GM12878 (cell line): ENCODE measurements around the gene FLNC. TPM values are rescaled to one million over a fixed set of nuclear protein-coding genes. Genes with fewer than 3 reads are reported as not detected.

ENCODE experiments used
- ATAC-seq: fragments of 200-7000 bp; cut with Tn5 transposase; 3 replicates; pipeline ENCODE4 v1.9.1; 2020; ENCODE audit warnings: mild to moderate bottlenecking, moderate library complexity
- BruUV-seq: library from RNA; stranded (reverse); fragments of 400-500 nt; replicated peaks from 2 replicates; lab custom pipeline; 2021; lab: Mats Ljungman, UMichigan
- CTCF ChIA-PET: fragments of 300-600 bp; sonication (Branson Sonifier 250); formaldehyde crosslinking; extraction: SDS; loops from one replicate; lab custom pipeline; 2021; ENCODE audit warnings: inconsistent platforms; lab: Yijun Ruan, JAX
- POLR2A ChIA-PET: fragments of 350-600 bp; formaldehyde crosslinking; extraction: SDS; loops from one replicate; lab custom pipeline; 2021; ENCODE audit warnings: inconsistent platforms; lab: Charles Lee
- RAD21 ChIA-PET: fragments of 300-600 bp; sonication (Branson Sonifier 250); formaldehyde crosslinking; loops from one replicate; lab custom pipeline; 2023; ENCODE audit warnings: antibody characterized with exemption; ENCODE audit not compliant: unreplicated experiment; lab: Charles Lee
- SMC1A ChIA-PET: fragments of 300-600 bp; sonication (Branson Sonifier 250); formaldehyde crosslinking; loops from one replicate; lab custom pipeline; 2023; ENCODE audit not compliant: unreplicated experiment, uncharacterized antibody; lab: Charles Lee
- DNase-seq: peaks from one replicate; pipeline ENCODE4 v3.0.0-alpha.2; 2011; ENCODE audit warnings: low read depth, low spot score
- FAIRE-seq: peaks from 3 replicates; lab custom pipeline; 2011; peaks lifted over from hg19 to GRCh38; lab: Jason Lieb, UNC
- H2AFZ ChIP-seq: 2 replicates; pipeline ENCODE4 v1.6.0; 2011; ENCODE audit warnings: low read depth, low read length, control low read depth; ENCODE audit not compliant: control insufficient read depth
- H3K27ac ChIP-seq: 2 replicates; pipeline ENCODE4 v1.5.1; 2011; ENCODE audit warnings: control low read depth; ENCODE audit not compliant: control insufficient read depth, insufficient read depth
- H3K27me3 ChIP-seq, 2 experiments: replicated peaks in 1 of 2; 2 replicates each; pipeline versions ENCODE4 v1.6.0 to v1.6.1; 2011; ENCODE audit warnings: low read length in 1 of 2; ENCODE audit not compliant: control insufficient read depth in 2 of 2, insufficient read depth in 2 of 2
- H3K36me3 ChIP-seq, 2 experiments: 2 replicates each; pipeline ENCODE4 v1.5.1; 2011; ENCODE audit warnings: low read length in 1 of 2; ENCODE audit not compliant: control insufficient read depth in 2 of 2, insufficient read depth in 2 of 2
- H3K4me1 ChIP-seq: 2 replicates; pipeline ENCODE4 v1.6.1; 2011; ENCODE audit warnings: mild to moderate bottlenecking, low read length, moderate library complexity, mixed read lengths; ENCODE audit not compliant: control insufficient read depth, insufficient read depth
- H3K4me2 ChIP-seq: 2 replicates; pipeline ENCODE4 v1.6.0; 2011; ENCODE audit warnings: control low read depth; ENCODE audit not compliant: control insufficient read depth, insufficient read depth
- H3K4me3 ChIP-seq: fragments of 200-600 bp; sonication (generic); 2 replicates; pipeline ENCODE4 v1.5.1; 2016
- H3K79me2 ChIP-seq: 2 replicates; pipeline ENCODE4 v1.6.0; 2011; ENCODE audit warnings: low read length; ENCODE audit not compliant: control insufficient read depth, insufficient read depth
- H3K9ac ChIP-seq: 2 replicates; pipeline ENCODE4 v1.8.0; 2011; ENCODE audit warnings: low read length, control low read depth, mixed read lengths; ENCODE audit not compliant: control insufficient read depth, insufficient read depth
- H3K9me3 ChIP-seq: replicated peaks from 3 replicates; pipeline ENCODE4 v1.5.1; 2011; ENCODE audit warnings: mild to moderate bottlenecking, low read length; ENCODE audit not compliant: control insufficient read depth, insufficient read depth
- H4K20me1 ChIP-seq: 2 replicates; pipeline ENCODE4 v1.6.0; 2011; ENCODE audit not compliant: control insufficient read depth, insufficient read depth
- ATF7 ChIP-seq: fragments of 450-650 bp; IDR thresholded peaks from 2 replicates; pipeline ENCODE4 v1.6.1; 2016; ENCODE audit warnings: low read depth, mild to moderate bottlenecking
- GATAD2B ChIP-seq: fragments of 450-650 bp; conservative IDR thresholded peaks from 2 replicates; pipeline ENCODE4 v1.6.1; 2017; ENCODE audit warnings: low read depth, mild to moderate bottlenecking, moderate library complexity
- MEF2A ChIP-seq: IDR thresholded peaks from 2 replicates; pipeline ENCODE4 v1.6.1; 2011; ENCODE audit warnings: low read depth, mild to moderate bottlenecking, low read length, moderate library complexity; ENCODE audit not compliant: insufficient read depth
- NR2C2 ChIP-seq: IDR thresholded peaks from 2 replicates; pipeline ENCODE4 v1.6.1; 2011; ENCODE audit warnings: borderline replicate concordance, low read depth; ENCODE audit not compliant: control insufficient read depth, insufficient read length
- RBBP5 ChIP-seq: fragments of 200-600 bp; sonication (generic); conservative IDR thresholded peaks from 2 replicates; pipeline ENCODE4 v1.6.1; 2016
- RELA ChIP-seq: fragments of 450-650 bp; IDR thresholded peaks from 2 replicates; pipeline ENCODE4 v1.8.0; 2014; ENCODE audit warnings: borderline replicate concordance; ENCODE audit not compliant: partially characterized antibody
- SKIL ChIP-seq: fragments of 450-650 bp; IDR thresholded peaks from 2 replicates; pipeline ENCODE4 v1.6.1; 2017; ENCODE audit warnings: mild to moderate bottlenecking, low read depth, inconsistent platforms; ENCODE audit not compliant: poor library complexity, severe bottlenecking
- USF1 ChIP-seq: IDR thresholded peaks from 2 replicates; pipeline ENCODE4 v1.6.1; 2011; ENCODE audit warnings: borderline replicate concordance, low read depth, mild to moderate bottlenecking, moderate library complexity, mixed read lengths, low read length; ENCODE audit not compliant: insufficient read depth; ENCODE audit errors: extremely low read length
- WGBS: methylation state at CpG from one replicate; pipeline ENCODE4 v1.1.6; 2016; ENCODE audit warnings: low lambda C conversion rate; ENCODE audit not compliant: insufficient replicate concordance, insufficient coverage; ENCODE audit errors: missing lambda C conversion rate; 5-methylcytosine and 5-hydroxymethylcytosine counted together
- in situ Hi-C: fragments of 300-500 bp; cut with MboI; formaldehyde crosslinking; loops from 9 replicates; pipeline ENCODE4 v1.14.3; 2018; ENCODE audit warnings: mixed read lengths
- intact Hi-C: fragments of 100-400 bp; cut with micrococcal nuclease; formaldehyde crosslinking; loops from one replicate; pipeline ENCODE4 v1.14.2; 2022; ENCODE audit not compliant: unreplicated experiment
- polyA plus RNA-seq, 11 experiments: library from polyadenylated mRNA; depleted of rRNA in 4 of 11; unstranded in 6 of 11; stranded (reverse) in 5 of 11; fragments of >200 nt; fragmentation: Nextera tagmentation in 4 of 11; fragmentation: Illumina TruSeq in 1 of 11; extraction: Ambion mirVana in 4 of 11; extraction: Trizol in 1 of 11; gene quantifications; 1 replicate in 1 of 11; 2 replicates in 10 of 11; pipeline versions ENCODE4 v1.2.1 to v1.2.3, GENCODE V29; 2011 to 2016; ENCODE audit warnings: inconsistent platforms in 2 of 11, missing spikeins in 2 of 11, low read depth in 1 of 11
- total RNA-seq, 4 experiments: library from RNA; depleted of rRNA in 3 of 4; stranded (reverse); fragments of >200 nt in 3 of 4; fragmentation: Illumina TruSeq in 1 of 4; extraction: Trizol in 1 of 4; gene quantifications; 2 replicates each; pipeline versions ENCODE4 v1.2.1 to v1.2.3, GENCODE V29; 2013 to 2021
- TF ChIP-seq, protein P1 (sequence below): fragments of 450-650 bp; IDR thresholded peaks from 2 replicates; pipeline ENCODE4 v1.6.1; 2016; ENCODE audit warnings: mild to moderate bottlenecking

The FLNC gene
- total and polyA plus RNA-seq, 10 of the 15 experiments (the other 5 are each of a cell fraction or from before 2014, with no cell fraction given), result 0.01 to 0.21 (median 0.06) TPM; not detected in 3

DNA sequence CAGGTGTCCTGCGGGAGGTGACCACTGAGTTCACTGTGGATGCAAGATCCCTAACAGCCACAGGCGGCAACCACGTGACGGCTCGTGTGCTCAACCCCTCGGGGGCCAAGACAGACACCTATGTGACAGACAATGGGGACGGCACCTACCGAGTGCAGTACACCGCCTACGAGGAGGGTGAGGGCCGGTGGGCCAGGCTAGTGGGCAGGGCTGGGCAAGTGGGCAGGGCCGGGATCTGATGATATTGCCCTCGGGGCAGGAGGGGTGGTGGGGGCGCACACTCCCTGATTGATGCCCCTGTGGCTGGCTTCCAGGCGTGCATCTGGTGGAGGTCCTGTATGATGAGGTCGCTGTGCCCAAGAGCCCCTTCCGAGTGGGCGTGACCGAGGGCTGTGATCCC is 15.8 kb downstream of the FLNC start:
- H3K27me3 ChIP-seq, result no peaks in the 10 kb centered on the region
- H2AFZ ChIP-seq, result no peak overlapping the region
- intact Hi-C loops (no loop called here), in situ Hi-C loops (no loop called here)
- CTCF ChIA-PET, result no interaction called here
- no peaks in the 10 kb centered on the region for H4K20me1 ChIP-seq
- no peak overlapping the region for H3K27ac ChIP-seq
- FAIRE-seq (no peak), DNase-seq (no peak)
- no peaks in the 10 kb centered on the region; the same call in 1 of the 2 replicates for H3K4me1 ChIP-seq
- no peaks in the 10 kb centered on the region for H3K79me2 ChIP-seq
- no peaks in the 10 kb centered on the region for H3K36me3 ChIP-seq
- TF ChIP-seq MEF2A (no peak), USF1 (peak; percentile 33)
- TF ChIP-seq, all 136 proteins: peak for 1
- RAD21 ChIA-PET, result no interaction called here
- BruUV-seq, result no TSS peak
- no peak overlapping the region for H3K4me3 ChIP-seq
- POLR2A ChIA-PET, result interaction anchor here (0.6 kb wide), 1 partner anchor 266 kb away, joined by 3 read pairs; no protein-coding TSS in a partner anchor
- SMC1A ChIA-PET, result no interaction called here
- 40% methylated on average over 19 of the region's 19 CpGs for WGBS
- H3K9ac ChIP-seq, result no peak overlapping the region
- H3K9me3 ChIP-seq, result no peaks in the 10 kb centered on the region
- no peak overlapping the region for H3K4me2 ChIP-seq
- no peak for ATAC-seq

DNA sequence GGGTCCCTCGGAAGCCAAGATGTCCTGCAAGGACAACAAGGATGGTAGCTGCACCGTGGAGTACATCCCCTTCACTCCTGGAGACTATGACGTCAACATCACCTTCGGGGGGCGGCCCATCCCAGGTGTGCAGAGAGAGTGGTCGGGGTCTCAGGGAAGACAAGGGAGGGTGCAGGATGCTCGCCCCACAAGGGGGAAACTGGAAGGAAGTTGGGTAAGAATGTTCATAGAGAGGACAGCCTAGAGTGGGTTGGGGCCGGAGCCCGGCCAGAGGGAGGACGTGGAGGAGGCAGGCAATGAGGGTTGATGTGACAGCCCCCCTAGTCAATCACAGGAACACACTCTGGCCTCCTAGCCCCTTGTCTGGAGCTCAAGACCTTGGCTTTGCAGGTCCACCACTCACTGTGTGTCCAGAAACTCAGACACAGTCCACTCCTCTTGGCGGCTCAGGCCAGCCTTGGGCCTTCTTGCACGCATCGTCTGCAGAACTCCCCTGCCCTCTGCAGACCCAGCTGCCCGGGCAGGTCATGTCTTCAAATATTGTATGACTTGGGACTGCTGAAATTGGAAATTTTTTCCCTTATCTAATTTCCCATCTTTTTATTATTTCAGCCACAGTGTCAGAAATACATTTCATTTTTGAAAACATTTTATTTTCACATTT is 16.7 kb downstream of the FLNC start:
- in situ Hi-C loops, result no loop called here
- H3K27me3 ChIP-seq, result no peaks in the 10 kb centered on the region
- no peak overlapping the region for H3K9ac ChIP-seq
- H3K79me2 ChIP-seq, result no peaks in the 10 kb centered on the region
- no peak overlapping the region for H3K4me3 ChIP-seq
- ChIA-PET RAD21 (no interaction called here), POLR2A (no interaction called here), SMC1A (no interaction called here), CTCF (no interaction called here)
- H2AFZ ChIP-seq, result no peak overlapping the region
- FAIRE-seq, result no peak
- WGBS, result 51% methylated on average over 11 of the region's 14 CpGs
- BruUV-seq, result no TSS peak
- H3K36me3 ChIP-seq, result no peaks in the 10 kb centered on the region
- no peaks in the 10 kb centered on the region for H4K20me1 ChIP-seq
- no peaks in the 10 kb centered on the region for H3K9me3 ChIP-seq
- intact Hi-C loops, result no loop called here
- H3K4me1 ChIP-seq, result no peaks in the 10 kb centered on the region
- H3K4me2 ChIP-seq, result no peak overlapping the region
- H3K27ac ChIP-seq, result no peak overlapping the region
- no peak for ATAC-seq
- DNase-seq, result no peak
- TF ChIP-seq RELA, result no peak
- no peak for TF ChIP-seq GATAD2B
- TF ChIP-seq ATF7, result no peak
- TF ChIP-seq, protein P1, sequence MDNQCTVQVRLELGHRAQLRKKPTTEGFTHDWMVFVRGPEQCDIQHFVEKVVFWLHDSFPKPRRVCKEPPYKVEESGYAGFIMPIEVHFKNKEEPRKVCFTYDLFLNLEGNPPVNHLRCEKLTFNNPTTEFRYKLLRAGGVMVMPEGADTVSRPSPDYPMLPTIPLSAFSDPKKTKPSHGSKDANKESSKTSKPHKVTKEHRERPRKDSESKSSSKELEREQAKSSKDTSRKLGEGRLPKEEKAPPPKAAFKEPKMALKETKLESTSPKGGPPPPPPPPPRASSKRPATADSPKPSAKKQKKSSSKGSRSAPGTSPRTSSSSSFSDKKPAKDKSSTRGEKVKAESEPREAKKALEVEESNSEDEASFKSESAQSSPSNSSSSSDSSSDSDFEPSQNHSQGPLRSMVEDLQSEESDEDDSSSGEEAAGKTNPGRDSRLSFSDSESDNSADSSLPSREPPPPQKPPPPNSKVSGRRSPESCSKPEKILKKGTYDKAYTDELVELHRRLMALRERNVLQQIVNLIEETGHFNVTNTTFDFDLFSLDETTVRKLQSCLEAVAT, result no peak
- no peak for TF ChIP-seq SKIL
- no peak for TF ChIP-seq NR2C2
- TF ChIP-seq RBBP5, result no peak
